HG03025 (cell line): ENCODE data around the gene LMTK2.

Experiments
- ATAC-seq: cut with Tn5 transposase; IDR thresholded peaks from one replicate; pipeline ENCODE4 v1.9.1; 2021; ENCODE audit warnings: mild to moderate bottlenecking, moderate library complexity; ENCODE audit not compliant: unreplicated experiment, low FRiP score

Gene LMTK2

DNA sequence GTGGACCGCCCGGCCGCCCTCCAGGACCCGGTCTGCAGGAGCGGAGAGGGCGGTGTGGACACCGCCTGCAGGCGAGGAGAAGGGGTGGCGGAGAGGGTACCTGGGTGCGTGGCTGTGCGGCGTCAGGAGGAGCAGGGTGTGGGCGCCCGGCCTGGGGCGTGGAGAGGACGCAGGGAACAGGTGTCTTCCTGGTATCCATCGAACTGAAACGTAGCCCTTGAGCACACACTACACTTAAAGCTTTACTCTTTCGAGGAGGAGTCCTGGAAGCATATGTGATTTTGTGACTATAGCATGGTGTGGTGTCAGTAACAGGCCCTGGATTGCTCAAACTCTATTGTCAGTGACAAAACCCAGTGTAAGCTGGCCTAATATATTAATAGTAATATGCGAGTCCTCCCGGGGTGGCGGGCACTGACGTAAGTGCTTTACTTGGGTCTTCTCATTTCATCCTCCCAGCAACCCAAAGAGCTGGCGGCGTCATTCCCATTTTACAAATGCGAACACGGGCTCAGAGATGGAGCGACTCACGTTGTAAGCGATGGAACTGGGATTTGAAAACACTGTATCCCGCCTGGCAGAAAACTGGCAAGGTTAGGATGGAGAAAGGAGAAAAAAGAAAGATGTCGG, 145.9 kb downstream of the LMTK2 start:
- peak; percentile 13 for ATAC-seq

DNA sequence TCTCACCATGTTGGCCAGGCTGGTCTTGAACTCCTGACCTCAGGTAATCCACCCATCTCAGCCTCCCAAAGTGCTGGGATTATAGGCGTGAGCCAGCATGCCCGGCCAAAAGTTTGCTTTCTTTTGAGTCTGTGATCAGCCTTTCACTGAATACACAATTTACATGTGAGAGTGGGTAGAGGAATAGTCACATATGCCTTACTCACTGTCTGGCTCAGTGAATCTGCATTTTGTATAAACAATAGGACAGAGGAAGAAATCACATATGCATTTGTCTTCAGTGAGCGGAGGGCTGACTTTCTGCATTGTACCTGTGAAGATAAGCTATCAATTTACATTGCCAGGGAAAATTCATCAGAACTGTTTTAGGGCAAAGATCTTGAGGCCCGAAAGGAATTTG, 147.9 kb downstream of the LMTK2 start:
- no peak for ATAC-seq

DNA sequence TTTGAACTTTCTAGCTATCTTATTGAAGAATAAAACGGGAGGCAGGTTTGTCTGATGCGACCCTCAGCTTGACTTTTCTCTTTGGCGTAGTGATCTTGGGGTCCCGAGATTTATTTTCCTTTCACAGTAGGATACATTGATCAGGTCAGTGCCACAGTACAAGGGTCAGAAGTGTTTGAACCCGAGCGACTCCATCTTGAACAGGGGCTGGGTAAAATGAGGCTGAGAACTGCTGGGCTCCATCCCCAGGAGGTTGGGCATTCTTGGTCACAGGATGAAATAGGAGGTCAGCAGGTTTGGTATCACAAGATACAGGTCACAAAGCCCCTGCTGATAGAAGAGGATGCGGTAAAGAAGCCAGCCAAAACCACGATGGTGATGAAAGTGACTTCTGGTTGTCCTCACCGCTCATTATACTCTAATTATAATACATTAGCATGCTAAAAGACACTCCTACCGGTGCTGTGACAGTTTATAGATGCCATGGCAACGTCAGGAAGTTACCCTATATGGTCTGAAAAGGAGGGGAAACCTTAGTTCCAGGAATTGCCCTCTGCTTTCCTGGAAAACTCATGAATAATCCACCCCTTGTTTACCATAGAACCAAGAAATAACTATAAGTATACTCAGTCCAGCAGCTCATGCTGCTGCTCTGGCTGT, 148.4 kb downstream of the LMTK2 start:
- no peak for ATAC-seq

DNA sequence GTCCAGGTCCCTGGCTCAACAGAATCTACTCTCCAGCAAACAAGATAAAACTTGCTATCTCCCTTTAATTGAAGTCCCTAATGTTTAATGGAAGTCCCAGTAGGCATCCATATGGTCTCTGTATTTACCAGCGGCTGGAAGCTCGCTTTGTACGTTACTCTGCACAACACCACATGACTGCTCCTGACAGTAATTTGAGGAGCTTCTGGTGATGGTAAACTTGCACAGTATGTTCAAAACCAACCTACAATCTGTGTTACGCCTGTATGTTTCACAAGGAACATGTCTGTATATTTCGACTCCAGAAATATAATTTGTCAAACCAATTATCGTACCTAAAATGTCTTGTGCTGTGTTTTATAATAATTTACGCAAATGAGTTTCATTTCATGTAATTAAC, 149.8 kb downstream of the LMTK2 start:
- ATAC-seq = no peak

DNA sequence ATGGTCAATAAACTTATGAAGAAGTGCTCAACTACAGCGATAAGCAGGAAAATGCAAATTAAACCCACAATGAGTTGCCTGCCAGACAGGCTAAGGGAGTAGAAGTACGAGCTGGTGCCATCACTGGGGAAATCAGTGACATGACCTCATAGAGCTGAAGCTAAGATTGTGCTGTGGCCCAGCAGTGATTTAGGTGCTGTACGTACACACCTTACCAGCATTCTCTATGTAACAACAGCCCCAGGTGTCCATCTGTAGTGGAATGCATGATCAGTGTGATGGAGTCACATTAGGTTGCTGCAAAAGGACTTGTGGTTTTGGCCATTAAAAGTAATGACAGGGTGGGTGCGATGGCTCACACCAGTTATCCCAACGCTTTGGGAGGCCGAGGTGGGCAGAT, 151.0 kb downstream of the LMTK2 start:
- ATAC-seq = no peak
